ENCODE results near the gene BRPF1. TPM values are rescaled to one million over a fixed set of nuclear protein-coding genes. Genes with fewer than 3 reads are reported as not detected.
A peak's percentile ranks its signal among the peaks of the same experiment; 100 is the strongest.

The BRPF1 gene
- total and polyA plus RNA-seq, 2 donors from 2014 or later: 6.2 to 22.4 TPM

DNA sequence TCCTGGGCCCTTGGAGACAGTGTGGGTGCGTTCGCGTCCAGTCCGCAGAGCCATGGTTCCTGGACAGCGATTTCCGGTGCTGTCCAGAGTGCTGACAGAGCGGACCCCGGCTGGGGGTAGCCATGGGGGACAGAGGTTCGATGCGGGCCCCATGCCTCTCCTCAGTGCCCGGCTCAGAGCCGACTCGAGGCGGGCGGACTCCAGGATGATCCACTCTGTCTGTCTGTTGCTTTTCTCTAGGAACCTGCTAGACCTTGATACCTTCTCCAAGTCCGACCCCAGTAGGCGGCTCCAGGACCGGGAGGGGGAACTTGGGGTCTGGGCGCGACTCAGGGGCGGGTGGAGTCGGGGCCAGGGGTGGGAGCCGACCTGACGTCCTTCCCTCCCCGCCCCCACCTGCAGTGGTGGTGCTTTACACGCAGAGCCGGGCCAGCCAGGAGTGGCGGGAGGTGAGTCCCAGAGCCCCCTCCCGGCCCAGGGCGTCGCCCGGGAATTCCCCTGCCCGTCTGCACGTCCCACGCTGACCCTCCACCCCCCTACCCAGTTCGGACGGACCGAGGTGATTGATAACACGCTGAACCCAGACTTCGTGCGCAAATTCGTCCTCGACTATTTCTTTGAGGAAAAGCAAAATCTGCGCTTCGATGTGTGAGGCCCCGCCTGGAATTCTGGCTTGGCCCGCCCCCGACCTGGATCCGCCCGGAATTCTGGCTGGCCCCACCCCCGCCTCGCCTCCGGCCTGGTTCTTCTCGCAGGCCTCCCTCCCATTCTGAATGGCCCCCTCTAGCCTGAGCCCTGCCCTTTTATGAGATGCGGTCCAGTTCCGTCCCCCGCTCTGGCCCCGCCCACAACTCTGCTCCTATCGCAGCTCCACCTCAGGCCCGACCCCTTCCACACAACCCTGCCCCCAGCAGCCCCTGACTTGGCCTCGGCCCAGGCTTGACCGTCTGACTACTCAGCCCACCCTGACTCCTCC, 26.9 kb upstream of the BRPF1 start:
- TF ChIP-seq, protein P1, sequence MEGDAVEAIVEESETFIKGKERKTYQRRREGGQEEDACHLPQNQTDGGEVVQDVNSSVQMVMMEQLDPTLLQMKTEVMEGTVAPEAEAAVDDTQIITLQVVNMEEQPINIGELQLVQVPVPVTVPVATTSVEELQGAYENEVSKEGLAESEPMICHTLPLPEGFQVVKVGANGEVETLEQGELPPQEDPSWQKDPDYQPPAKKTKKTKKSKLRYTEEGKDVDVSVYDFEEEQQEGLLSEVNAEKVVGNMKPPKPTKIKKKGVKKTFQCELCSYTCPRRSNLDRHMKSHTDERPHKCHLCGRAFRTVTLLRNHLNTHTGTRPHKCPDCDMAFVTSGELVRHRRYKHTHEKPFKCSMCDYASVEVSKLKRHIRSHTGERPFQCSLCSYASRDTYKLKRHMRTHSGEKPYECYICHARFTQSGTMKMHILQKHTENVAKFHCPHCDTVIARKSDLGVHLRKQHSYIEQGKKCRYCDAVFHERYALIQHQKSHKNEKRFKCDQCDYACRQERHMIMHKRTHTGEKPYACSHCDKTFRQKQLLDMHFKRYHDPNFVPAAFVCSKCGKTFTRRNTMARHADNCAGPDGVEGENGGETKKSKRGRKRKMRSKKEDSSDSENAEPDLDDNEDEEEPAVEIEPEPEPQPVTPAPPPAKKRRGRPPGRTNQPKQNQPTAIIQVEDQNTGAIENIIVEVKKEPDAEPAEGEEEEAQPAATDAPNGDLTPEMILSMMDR (IDR thresholded peaks at IDR 0.05; ENCODE audit: borderline replicate concordance, extremely low read depth, insufficient read depth): no peak
- Histone ChIP-seq H3K9me3 (ENCODE audit: control insufficient read depth in 2 of 3, insufficient read depth in 1 of 3, low read length in 3 of 3) (no peaks in the 10 kb centered on the region), H3K9ac (ENCODE audit: low read length in 3 of 3) (no peak overlapping the region), H3K36me3 (ENCODE audit: control insufficient read depth in 2 of 3, insufficient read depth in 3 of 3, low read length in 3 of 3) (peaks cover 0 to 8% (median 5%) of the 10 kb centered on the region in 3 donors), H3K27ac (ENCODE audit: low read depth in 2 of 2, low read length in 2 of 2) (no peak overlapping the region), H3K4me3 (ENCODE audit: low read length in 3 of 3) (no peak overlapping the region), H3K4me1 (ENCODE audit: control insufficient read depth in 2 of 3, insufficient read depth in 2 of 3, low read depth in 1 of 3, low read length in 3 of 3) (peaks cover 0 to 9% (median 0%) of the 10 kb centered on the region in 3 donors), H3K27me3 (ENCODE audit: control insufficient read depth, insufficient read depth, low read length) (no peaks in the 10 kb centered on the region)
- DNase-seq: peak; percentile 56 to 79 (median 71)
- no peak for FAIRE-seq
- intact Hi-C loops (cut with DNase I): no loop called here

DNA sequence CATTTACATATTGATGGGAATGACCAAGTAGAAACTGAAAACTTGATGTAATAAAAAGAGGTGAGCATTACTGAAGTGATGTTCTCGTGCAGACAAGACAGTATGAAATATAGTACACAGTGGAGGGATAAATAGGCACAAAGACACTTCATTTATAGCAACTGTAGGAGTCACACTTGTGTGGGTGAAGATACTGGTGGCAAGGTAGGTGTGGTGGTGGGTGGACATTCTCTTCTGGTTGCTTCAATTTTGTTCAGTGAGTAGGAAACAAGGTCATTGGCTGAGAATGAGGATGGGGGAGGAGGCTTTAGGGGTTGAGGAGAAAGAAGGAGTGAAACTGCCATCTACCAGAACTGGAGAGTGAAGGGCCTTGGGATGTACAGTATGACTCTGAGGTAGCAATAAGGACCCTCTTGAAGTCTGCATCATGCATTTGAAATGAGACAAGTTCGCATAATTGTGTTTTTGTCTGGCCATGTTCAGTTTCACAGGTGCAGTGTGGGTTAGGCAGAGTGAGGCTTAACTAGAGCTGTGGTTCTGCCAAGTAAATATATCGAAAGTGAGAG, 21.3 kb upstream of the BRPF1 start:
- Histone ChIP-seq H3K9ac (ENCODE audit: low read length in 3 of 3) (no peak overlapping the region), H3K4me1 (ENCODE audit: control insufficient read depth in 2 of 3, insufficient read depth in 2 of 3, low read depth in 1 of 3, low read length in 3 of 3) (no peaks in the 10 kb centered on the region), H3K4me3 (ENCODE audit: low read length in 3 of 3) (no peak overlapping the region), H3K36me3 (ENCODE audit: control insufficient read depth in 2 of 3, insufficient read depth in 3 of 3, low read length in 3 of 3) (no peaks in the 10 kb centered on the region), H3K27me3 (ENCODE audit: control insufficient read depth, insufficient read depth, low read length) (no peaks in the 10 kb centered on the region), H3K27ac (ENCODE audit: low read depth in 2 of 2, low read length in 2 of 2) (no peak overlapping the region), H3K9me3 (ENCODE audit: control insufficient read depth in 2 of 3, insufficient read depth in 1 of 3, low read length in 3 of 3) (no peaks in the 10 kb centered on the region)
- DNase-seq: no peak
- no peak for FAIRE-seq
- intact Hi-C loops (cut with DNase I): no loop called here
- TF ChIP-seq, protein P1 (IDR thresholded peaks at IDR 0.05; ENCODE audit: borderline replicate concordance, extremely low read depth, insufficient read depth): no peak

DNA sequence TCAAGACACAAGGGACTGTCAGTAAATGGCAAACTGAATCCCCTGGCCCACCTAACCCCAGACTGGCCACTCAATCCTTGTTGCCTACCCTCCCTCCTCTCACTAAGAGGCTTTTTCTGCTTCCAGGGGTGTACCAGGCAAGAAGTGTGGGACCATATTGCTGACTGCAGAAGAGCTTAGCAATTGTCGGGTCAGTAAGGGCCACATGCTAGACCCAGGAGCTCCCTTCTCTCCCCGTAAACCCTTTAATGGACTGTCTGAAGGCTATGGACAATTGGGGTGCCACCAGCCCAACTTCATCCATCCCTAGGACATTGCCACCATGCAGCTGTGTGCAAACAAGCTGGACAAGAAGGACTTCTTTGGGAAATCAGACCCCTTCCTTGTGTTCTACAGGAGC, 19.1 kb upstream of the BRPF1 start:
- intact Hi-C loops (cut with DNase I): no loop called here
- Histone ChIP-seq H3K27ac (ENCODE audit: low read depth in 2 of 2, low read length in 2 of 2) (no peak overlapping the region), H3K4me1 (ENCODE audit: control insufficient read depth in 2 of 3, insufficient read depth in 2 of 3, low read depth in 1 of 3, low read length in 3 of 3) (no peaks in the 10 kb centered on the region), H3K9me3 (ENCODE audit: control insufficient read depth in 2 of 3, insufficient read depth in 1 of 3, low read length in 3 of 3) (no peaks in the 10 kb centered on the region), H3K27me3 (ENCODE audit: control insufficient read depth, insufficient read depth, low read length) (no peaks in the 10 kb centered on the region), H3K4me3 (ENCODE audit: low read length in 3 of 3) (no peak overlapping the region), H3K9ac (ENCODE audit: low read length in 3 of 3) (no peak overlapping the region), H3K36me3 (ENCODE audit: control insufficient read depth in 2 of 3, insufficient read depth in 3 of 3, low read length in 3 of 3) (no peaks in the 10 kb centered on the region)
- no peak for FAIRE-seq
- no peak for DNase-seq
- TF ChIP-seq, protein P1 (IDR thresholded peaks at IDR 0.05; ENCODE audit: borderline replicate concordance, extremely low read depth, insufficient read depth): no peak

Data from kidney (tissue), 14 donors.